ENCODE results near the gene SEMA4D.
A peak's percentile ranks its signal among the peaks of the same experiment; 100 is the strongest.

Gene SEMA4D

GRCh38 chr9:89527084-89527483 is 29.2 kb upstream of the SEMA4D start:
- DNase-seq: no peak

DNA sequence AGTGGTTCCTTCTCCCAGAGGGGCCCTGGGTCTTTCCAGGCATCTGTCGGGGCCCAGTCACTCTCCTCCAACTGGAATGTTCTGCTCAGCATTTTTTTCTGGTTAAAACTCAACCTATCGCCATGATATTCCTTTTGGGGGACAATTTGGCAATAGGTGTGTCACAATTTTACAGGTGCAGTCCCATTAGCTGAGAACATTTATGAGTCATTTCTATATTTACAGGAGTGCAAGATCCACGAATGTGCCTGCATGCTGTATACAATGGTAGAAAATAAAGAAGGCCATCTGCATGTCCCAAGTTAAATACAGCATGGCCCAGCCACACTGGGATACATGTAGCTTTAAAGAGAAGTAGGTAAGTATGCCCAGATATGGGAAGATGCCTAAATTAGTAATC is 28.8 kb upstream of the SEMA4D start:
- DNase-seq: no peak

DNA sequence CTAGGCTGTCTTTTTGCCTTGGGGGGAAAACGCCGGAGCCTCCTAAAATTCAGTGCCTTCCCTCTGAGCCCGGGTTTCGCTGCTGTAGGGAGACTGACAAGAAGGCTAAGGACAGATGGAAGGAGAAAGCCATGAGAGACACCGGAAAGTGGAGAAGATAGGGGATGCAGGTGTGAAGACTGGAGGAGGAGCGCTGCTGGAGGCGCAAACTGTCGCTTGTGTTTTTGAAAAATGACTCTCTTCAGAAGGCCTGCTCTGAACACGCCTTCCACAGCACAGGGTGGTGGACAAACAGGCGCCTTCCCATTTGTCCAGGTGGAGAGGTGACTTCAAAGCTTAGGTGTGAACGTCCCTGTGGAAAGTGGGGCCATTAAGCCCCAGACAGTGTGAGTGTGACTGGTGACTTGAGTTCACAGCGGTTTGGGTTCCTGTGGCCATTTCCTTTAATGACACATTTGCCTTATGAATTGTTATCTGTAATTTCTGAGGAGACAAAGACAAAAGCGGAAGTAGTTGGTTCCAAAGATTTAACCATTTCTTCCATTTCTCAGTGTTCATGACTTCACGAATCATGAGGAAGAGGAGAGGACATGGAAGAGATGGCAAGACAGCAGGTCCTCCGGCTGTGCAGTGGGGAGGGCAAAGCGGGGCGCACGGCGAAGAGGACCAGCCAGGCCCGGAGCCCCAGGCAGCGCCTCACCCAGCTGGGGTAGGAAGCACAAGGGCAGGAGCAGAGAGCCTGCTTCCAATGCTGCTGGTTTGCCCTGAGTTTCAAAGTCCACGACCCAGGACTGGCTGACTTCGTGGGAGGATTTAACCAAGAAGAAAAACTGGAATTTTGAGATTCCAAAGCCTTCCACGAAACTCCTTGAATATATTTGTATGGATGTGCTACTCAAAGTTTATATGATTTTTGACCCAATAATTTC is 27.8 kb upstream of the SEMA4D start:
- DNase-seq: no peak

- DNase-seq: no peak
These were observed 27.1 kb upstream of the SEMA4D start for GRCh38 chr9:89524963-89525362.

GRCh38 chr9:89523948-89524347 is 26.0 kb upstream of the SEMA4D start:
- DNase-seq: peak; percentile 61

- DNase-seq: no peak
These were observed 25.0 kb upstream of the SEMA4D start for GRCh38 chr9:89522959-89523285.

- peak; percentile 74 for DNase-seq
These were observed 24.5 kb upstream of the SEMA4D start for GRCh38 chr9:89522261-89522958.

GRCh38 chr9:89519366-89519805 is 21.5 kb upstream of the SEMA4D start:
- DNase-seq: no peak

DNA sequence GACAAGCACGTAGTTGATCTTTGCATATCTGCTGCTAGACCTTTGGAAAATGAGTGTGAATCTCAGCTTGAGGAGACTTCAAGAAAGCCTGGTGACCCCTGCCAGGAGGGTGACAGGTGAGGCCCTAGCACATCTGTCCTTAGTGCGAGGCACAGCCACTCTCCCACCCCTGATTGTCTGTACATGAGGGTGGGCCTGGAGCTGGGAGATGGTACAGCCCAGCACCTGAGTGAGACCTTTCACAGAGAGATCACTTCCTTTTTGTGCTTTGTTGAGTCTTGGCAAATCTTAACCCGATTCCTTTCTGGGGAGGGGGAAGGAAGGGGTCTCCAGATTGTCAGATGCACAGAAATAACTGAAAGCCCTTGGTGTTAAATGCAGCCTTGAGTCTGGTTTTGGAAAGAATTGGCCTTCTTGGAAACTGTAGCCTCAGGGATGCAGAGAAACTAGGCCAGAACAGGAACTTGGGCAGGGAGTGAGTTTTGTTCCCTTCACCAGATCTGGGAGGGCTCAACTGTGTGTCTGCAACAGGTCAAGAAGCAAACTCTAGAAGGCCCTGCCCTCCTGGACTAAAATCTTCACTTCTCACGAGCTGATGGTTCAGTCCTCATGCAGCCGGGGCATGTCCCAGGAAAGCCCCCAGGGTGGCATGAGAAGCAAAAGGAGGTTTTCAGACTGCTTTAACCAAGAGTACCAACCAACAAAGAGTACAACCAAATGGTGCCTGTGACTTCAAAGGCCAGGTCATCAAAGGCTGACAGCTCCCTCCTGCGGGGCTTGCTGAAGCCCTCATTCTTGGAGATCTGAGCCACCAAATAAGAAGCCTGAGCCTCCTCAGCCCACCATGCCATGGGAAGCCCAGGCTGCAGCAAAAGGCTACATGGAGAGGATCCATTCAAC is 20.8 kb upstream of the SEMA4D start:
- no peak for DNase-seq

GRCh38 chr9:89515416-89515815 is 17.5 kb upstream of the SEMA4D start:
- DNase-seq: no peak

DNA sequence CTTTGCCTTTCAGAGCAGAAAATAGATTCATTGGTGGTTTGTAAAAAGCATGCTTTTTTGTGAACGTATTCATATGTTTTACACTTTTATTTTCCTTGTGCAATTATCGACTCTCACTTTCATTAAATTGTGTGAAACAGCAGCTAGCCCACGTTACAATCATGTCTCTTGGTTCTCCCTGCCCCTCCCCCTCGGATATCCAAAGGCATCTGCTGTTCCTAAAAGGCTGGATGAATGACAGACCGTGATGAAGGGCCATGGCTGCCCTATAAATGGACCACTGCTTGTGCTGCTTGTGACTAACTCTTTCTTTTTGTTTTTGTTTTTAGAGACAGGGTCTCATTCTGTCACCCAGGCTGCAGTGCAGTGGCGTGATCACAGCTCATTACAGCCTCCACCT is 17.0 kb upstream of the SEMA4D start:
- no peak for DNase-seq

- no peak for DNase-seq
These were observed 16.4 kb upstream of the SEMA4D start for GRCh38 chr9:89514337-89514736.

DNA sequence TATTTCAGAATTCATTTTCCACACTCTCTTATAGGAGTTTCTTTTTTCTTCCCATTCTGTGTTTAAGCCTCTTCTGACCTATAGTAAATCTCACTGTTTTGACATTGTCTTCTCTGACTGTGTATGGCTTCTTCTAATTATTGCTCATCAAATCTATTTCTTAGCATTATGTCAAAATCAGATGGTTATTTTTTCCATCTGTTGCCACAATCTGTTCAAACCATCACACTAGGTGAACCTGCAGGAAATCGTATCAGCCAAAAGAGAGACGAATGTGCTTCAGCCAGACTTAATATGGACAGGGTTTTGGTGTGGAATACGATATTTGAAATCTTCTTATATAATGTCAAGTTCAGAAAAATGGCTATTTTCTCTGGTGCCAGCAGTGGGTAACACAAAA is 15.9 kb upstream of the SEMA4D start:
- no peak for DNase-seq

DNA sequence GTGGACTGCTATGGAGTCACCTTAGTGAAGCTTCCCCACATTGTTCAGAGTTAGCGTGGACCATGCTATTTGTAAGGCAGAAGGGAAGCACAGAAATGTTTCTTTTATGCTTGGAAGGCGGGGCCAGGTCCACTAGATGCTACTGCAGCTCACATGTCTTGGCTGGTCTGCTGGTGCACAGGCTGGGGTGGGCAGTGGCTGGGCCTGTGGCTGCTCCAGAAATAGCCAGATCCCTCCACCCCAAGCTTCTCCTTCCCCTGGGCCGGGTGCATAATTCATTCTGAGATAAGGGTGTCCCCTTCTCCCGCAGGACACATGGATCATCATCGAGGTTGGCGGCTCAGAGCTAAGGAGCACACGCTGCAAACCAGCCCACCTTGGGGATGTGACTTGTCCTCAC is 14.5 kb upstream of the SEMA4D start:
- no peak for DNase-seq

DNA sequence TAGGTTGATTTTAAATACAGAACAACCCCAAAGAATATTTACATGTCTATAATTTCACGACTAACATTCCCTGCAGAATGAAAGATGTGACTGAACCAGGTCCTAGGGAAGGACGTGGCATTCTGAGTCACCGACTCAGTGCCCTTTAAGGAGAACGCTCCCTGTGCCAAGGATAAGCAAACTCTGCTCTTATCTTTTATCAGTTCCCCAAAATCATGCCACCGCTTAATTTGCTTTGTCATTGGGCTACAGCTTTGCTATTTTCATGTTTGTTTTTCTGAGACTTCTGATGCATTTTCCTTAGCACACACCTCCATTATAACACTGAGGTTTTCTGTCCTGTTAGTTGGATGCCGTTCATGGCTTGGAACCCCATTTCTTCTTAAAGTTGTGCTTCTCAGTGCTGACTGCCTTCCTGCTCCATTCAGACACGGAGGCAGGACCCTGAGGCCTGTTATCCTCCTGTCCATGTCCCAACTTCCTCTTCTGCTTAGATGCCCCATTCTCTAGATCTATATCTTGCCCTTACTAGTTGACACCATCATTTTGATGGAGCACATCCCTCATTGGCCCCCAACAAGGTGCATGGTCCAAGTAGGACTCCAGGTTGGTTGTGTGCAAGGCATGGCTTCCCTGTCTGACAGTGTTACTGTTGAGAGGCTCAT is 11.2 kb upstream of the SEMA4D start:
- DNase-seq: no peak

- DNase-seq: no peak
These were observed 8.0 kb upstream of the SEMA4D start for GRCh38 chr9:89505911-89506310.

GRCh38 chr9:89505048-89505447 is 7.1 kb upstream of the SEMA4D start:
- DNase-seq: no peak

DNA sequence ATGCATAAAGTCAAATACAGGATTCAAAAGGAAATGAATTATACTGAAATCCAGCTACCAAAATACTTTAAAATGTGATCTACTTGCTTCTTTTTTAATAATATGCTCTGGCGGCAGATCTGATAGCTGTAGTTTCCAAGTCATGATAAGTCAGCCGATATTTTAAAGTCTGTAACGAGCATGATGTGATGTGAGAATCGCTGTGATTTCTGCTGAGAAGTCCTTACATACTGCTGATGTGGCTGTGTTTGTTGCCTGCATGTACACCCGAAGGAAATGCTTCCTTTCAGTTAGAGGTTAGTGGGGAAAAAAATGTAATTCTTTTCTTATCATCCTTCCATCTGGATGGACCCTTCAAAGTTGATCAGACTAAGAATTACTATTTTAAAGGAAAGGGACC is 4.8 kb upstream of the SEMA4D start:
- no peak for DNase-seq

GRCh38 chr9:89502038-89502601 is 4.2 kb upstream of the SEMA4D start:
- no peak for DNase-seq

DNA sequence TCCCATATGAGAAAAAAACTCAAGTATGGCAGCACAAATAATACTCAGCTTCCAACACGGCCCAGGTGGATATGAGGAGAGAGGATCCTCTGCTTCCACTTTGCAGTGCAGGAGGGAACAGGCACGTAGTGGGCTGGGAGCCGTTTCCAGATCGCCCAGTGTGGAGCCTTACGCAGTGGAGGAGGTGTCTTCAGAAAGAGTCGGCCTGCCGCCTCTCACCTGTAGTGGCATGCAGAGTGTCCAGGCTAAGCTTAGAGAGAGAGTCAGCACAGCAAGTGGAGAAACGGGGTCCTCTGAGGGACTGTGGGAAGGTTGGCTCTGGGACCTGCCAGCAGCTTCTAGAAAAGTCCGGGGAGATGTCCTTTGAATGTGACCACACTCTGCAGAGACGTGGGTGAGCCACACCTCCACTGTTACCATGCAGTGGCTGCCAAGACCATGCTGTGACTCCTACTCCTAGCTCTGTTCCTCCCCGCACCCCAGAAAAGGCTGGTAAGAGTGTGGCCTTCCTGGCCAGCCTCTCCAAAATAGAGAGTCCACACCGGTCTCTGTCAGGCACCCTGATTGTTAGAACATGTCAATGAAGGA is 3.5 kb upstream of the SEMA4D start:
- no peak for DNase-seq

- DNase-seq: no peak
These were observed 2.1 kb upstream of the SEMA4D start for GRCh38 chr9:89500008-89500407.
